HepG2 (cell line): ENCODE results near the gene LGALS4.
"Not testable (repeated sequence)": the region's sequence is repeated elsewhere in the genome, so short reads cannot be mapped to it uniquely, and the experiment has no call there.

ENCODE experiments used
- BHLHE40 ChIP-seq: IDR thresholded peaks from 2 replicates; pipeline ENCODE4 v1.6.1; 2011; ENCODE audit warnings: low read length, improper control_type of control experiment
- EED ChIP-seq: sonication (generic); formaldehyde crosslinking; IDR thresholded peaks from 2 replicates; pipeline ENCODE4 v1.5.0; 2020; ENCODE audit warnings: mild to moderate bottlenecking, missing genetic modification reagents
- EP300 ChIP-seq, 3 experiments: sonication (generic) in 1 of 3; formaldehyde crosslinking in 1 of 3; IDR thresholded peaks; 2 replicates each; pipeline versions ENCODE4 v1.5.1 to v1.6.1; 2011 to 2020; ENCODE audit warnings: low read depth in 2 of 3, low read length in 2 of 3, borderline replicate concordance in 1 of 3, improper control_type of control experiment in 1 of 3, mild to moderate bottlenecking in 1 of 3, missing genetic modification reagents in 1 of 3, moderate library complexity in 1 of 3
- MTF1 ChIP-seq: sonication (generic); formaldehyde crosslinking; IDR thresholded peaks from 2 replicates; pipeline ENCODE4 v1.5.0; 2020; ENCODE audit warnings: missing genetic modification reagents
- MXI1 ChIP-seq: IDR thresholded peaks from 3 replicates; pipeline ENCODE4 v1.6.1; 2012; ENCODE audit warnings: low read depth, low read length, inconsistent platforms, borderline replicate concordance
- TAF1 ChIP-seq: sonication (generic); formaldehyde crosslinking; IDR thresholded peaks from 2 replicates; pipeline ENCODE4 v1.4.0; 2020; ENCODE audit warnings: missing genetic modification reagents
- TBL1XR1 ChIP-seq: fragments of 150-350 bp; IDR thresholded peaks from 2 replicates; pipeline ENCODE4 v1.6.1; 2014; ENCODE audit warnings: borderline replicate concordance, low read length; ENCODE audit not compliant: partially characterized antibody
- TF ChIP-seq, protein P1 (sequence below): sonication (generic); formaldehyde crosslinking; IDR thresholded peaks from 2 replicates; pipeline ENCODE4 v1.9.0; 2021; ENCODE audit warnings: missing genetic modification reagents, borderline replicate concordance

DNA sequence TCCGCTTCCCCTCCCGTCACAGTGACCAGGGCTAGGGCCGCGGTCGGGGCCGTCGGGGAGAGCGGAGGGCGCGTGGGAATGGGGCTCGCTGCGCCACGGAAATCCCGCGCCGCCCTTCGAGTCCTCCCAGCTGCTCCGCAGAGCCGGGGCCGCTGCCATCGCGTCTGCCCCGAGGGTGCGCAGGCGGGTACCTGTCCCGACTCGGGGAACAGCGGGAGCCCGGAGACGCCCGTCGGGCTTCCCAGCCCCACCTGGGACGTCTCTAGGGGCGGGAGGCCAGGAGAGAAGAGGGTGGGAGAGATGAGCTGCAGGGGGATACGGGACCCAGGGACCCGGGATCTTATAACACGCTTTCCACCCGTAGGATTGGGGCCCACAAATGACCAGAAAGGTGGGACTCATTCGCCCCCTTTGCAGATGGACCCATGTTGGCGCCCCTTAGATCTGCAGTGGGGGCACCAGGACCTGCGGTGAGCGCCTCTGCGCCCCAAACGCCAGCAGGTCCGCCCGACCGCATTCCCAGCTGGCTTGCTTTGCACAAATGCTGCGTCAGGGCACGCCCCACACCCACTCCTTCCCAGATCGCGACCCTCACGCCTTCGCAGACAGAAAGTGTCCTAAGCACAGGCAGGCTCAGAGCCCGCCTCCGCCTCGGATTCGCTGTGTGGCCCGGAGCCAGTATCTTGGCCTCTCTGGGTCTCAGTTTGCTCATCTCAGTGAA is 42.4 kb downstream of the LGALS4 start:
- TF ChIP-seq TBL1XR1; MXI1; BHLHE40; MTF1 (CRISPR knock-in tag); TAF1 (CRISPR knock-in tag); EP300 (IDR thresholded peaks at IDR 0.05; ENCODE audit: low read depth in 2 of 2, low read length in 2 of 2); EP300 (CRISPR knock-in tag; IDR thresholded peaks at IDR 0.05; ENCODE audit: borderline replicate concordance); EED (CRISPR knock-in tag): not testable (repeated sequence)
- TF ChIP-seq, protein P1, sequence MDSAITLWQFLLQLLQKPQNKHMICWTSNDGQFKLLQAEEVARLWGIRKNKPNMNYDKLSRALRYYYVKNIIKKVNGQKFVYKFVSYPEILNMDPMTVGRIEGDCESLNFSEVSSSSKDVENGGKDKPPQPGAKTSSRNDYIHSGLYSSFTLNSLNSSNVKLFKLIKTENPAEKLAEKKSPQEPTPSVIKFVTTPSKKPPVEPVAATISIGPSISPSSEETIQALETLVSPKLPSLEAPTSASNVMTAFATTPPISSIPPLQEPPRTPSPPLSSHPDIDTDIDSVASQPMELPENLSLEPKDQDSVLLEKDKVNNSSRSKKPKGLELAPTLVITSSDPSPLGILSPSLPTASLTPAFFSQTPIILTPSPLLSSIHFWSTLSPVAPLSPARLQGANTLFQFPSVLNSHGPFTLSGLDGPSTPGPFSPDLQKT, result not testable (repeated sequence)
